GM19372 (cell line): ENCODE results near the gene TMPRSS13.

Experiments
- ATAC-seq: cut with Tn5 transposase; IDR thresholded peaks from one replicate; pipeline ENCODE4 v1.9.1; 2021; ENCODE audit warnings: mild to moderate bottlenecking, low read depth, moderate library complexity; ENCODE audit not compliant: unreplicated experiment

The TMPRSS13 gene

GRCh38 chr11:117900720-117901440 is 28.3 kb downstream of the TMPRSS13 start:
- no peak for ATAC-seq

GRCh38 chr11:117900121-117900648 is 29.0 kb downstream of the TMPRSS13 start:
- ATAC-seq = no peak

GRCh38 chr11:117898059-117898458 is 31.1 kb downstream of the TMPRSS13 start:
- ATAC-seq = no peak

- ATAC-seq = no peak
Measured at GRCh38 chr11:117892651-117893050, 36.6 kb downstream of the TMPRSS13 start.

GRCh38 chr11:117891362-117891761 is 37.8 kb downstream of the TMPRSS13 start:
- no peak for ATAC-seq

GRCh38 chr11:117888139-117888566 is 41.0 kb downstream of the TMPRSS13 start:
- no peak for ATAC-seq

- ATAC-seq = no peak
Measured at GRCh38 chr11:117887431-117888138, 41.6 kb downstream of the TMPRSS13 start.

GRCh38 chr11:117885777-117886176 is 43.4 kb downstream of the TMPRSS13 start:
- ATAC-seq = no peak

- ATAC-seq = no peak
Measured at GRCh38 chr11:117884994-117885393, 44.2 kb downstream of the TMPRSS13 start.

GRCh38 chr11:117883063-117883462 is 46.1 kb downstream of the TMPRSS13 start:
- no peak for ATAC-seq

GRCh38 chr11:117882311-117882905 is 46.8 kb downstream of the TMPRSS13 start:
- no peak for ATAC-seq

- ATAC-seq = no peak
Measured at GRCh38 chr11:117881217-117881616, 48.0 kb downstream of the TMPRSS13 start.

GRCh38 chr11:117879516-117880480 is 49.4 kb downstream of the TMPRSS13 start:
- no peak for ATAC-seq

GRCh38 chr11:117878939-117879475 is 50.2 kb downstream of the TMPRSS13 start:
- ATAC-seq = no peak

GRCh38 chr11:117878314-117878938 is 50.8 kb downstream of the TMPRSS13 start:
- ATAC-seq = no peak

- no peak for ATAC-seq
Measured at GRCh38 chr11:117877120-117877784, 52.0 kb downstream of the TMPRSS13 start.

- no peak for ATAC-seq
Measured at GRCh38 chr11:117876341-117877119, 52.7 kb downstream of the TMPRSS13 start, which contains the start of gene FXYD6. Gene FXYD6, minus strand, starts transcription at chr11:117876658. Its CDS starts 33,882 bp downstream, at chr11:117842776.

GRCh38 chr11:117876059-117876340 is 53.2 kb downstream of the TMPRSS13 start:
- ATAC-seq = no peak
